ENCODE results near the gene ARHGEF28. TPM values are rescaled to one million over a fixed set of nuclear protein-coding genes. Genes with fewer than 3 reads are reported as not detected.

The ARHGEF28 gene
- total and polyA plus RNA-seq, 2 of the 13 experiments (the other 11 are each of a cell fraction or from before 2014, with no cell fraction given), result 17.4 to 34.1 TPM

GRCh38 chr5:73729329-73729728 lies 103.3 kb downstream of the ARHGEF28 start (continued):
- no peak for TF ChIP-seq ZNF33A (CRISPR knock-in tag; IDR thresholded peaks at IDR 0.05; ENCODE audit: borderline replicate concordance)
- TF ChIP-seq, protein P1, sequence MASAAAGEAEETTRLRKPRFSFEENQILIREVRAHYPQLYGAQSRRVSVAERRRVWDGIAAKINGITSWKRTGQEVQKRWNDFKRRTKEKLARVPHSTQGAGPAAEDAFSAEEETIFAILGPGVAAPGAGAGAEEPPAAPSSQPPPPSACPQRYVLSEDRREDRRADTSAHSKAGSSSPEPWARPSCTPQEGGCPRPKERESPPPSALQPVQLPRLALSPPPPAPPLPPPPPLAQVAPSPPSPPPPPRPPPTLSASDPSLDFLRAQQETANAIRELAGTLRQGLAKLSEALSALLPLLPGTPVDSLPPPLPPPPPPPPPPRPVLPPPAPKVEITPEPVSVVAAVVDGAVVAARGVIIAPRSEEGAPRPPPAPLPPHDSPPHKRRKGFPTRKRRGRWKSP (CRISPR knock-in tag; IDR thresholded peaks at IDR 0.05), result peak; percentile 40; the same call in 1 of the 2 replicates
- TF ChIP-seq SOX13 (IDR thresholded peaks at IDR 0.05), result peak; percentile 87
- TF ChIP-seq SOX13 (CRISPR knock-in tag; conservative IDR thresholded peaks at IDR 0.05 in 1 of 2, IDR thresholded peaks at IDR 0.05 in 1 of 2), result peak in 1 of 2 experiments; percentile 98; a peak in 2 of 4 replicates
- TF ChIP-seq FOXJ3 (CRISPR knock-in tag; IDR thresholded peaks at IDR 0.05; ENCODE audit: borderline replicate concordance), result peak; percentile 93; the same call in 1 of the 2 replicates
- no peak for TF ChIP-seq ATAD3A (CRISPR knock-in tag; IDR thresholded peaks at IDR 0.05)
- no peak for TF ChIP-seq GABPA (IDR thresholded peaks at IDR 0.05; ENCODE audit: low read depth, low read length)
- TF ChIP-seq GABPA (CRISPR knock-in tag; IDR thresholded peaks at IDR 0.05; ENCODE audit: low read depth), result 0 out of 2 replicates have a peak, but pooled peaks have one; percentile 30
- peak; percentile 62; the same call in 1 of the 2 replicates for TF ChIP-seq HMG20B (CRISPR knock-in tag; conservative IDR thresholded peaks at IDR 0.05)
- peak; percentile 64; the same call in 1 of the 2 replicates for TF ChIP-seq NR2F2 (IDR thresholded peaks at IDR 0.05; ENCODE audit: borderline replicate concordance, low read depth)
- TF ChIP-seq ZBTB40 (IDR thresholded peaks at IDR 0.05), result no peak
- no peak; the same call in 1 of the 2 replicates for TF ChIP-seq ZBTB40 (CRISPR knock-in tag; IDR thresholded peaks at IDR 0.05)
- 0 out of 2 replicates have a peak, but pooled peaks have one; percentile 24 for TF ChIP-seq ZFP1 (CRISPR knock-in tag; IDR thresholded peaks at IDR 0.05)
- TF ChIP-seq ONECUT2 (CRISPR knock-in tag; IDR thresholded peaks at IDR 0.05), result 0 out of 2 replicates have a peak, but pooled peaks have one; percentile 23
- no peak for TF ChIP-seq ATM (IDR thresholded peaks at IDR 0.05; ENCODE audit: borderline replicate concordance)
- TF ChIP-seq ISL2 (CRISPR knock-in tag; IDR thresholded peaks at IDR 0.05), result peak; percentile 90
- peak; percentile 88; the same call in 1 of the 2 replicates for TF ChIP-seq NFIC (IDR thresholded peaks at IDR 0.05; ENCODE audit: low read length)
- TF ChIP-seq ZNF484 (CRISPR knock-in tag; IDR thresholded peaks at IDR 0.05; ENCODE audit: borderline replicate concordance, low read depth), result no peak
- peak; percentile 84 for TF ChIP-seq MIXL1 (CRISPR knock-in tag; IDR thresholded peaks at IDR 0.05)
